ENCODE measurements around the gene PCP2. TPM values are rescaled to one million over a fixed set of nuclear protein-coding genes. Genes with fewer than 3 reads are reported as not detected.

The PCP2 gene
- total and polyA plus RNA-seq, 2 of the 13 experiments (the other 11 are each of a cell fraction or from before 2014, with no cell fraction given): 0.62 TPM; not detected in 1

DNA sequence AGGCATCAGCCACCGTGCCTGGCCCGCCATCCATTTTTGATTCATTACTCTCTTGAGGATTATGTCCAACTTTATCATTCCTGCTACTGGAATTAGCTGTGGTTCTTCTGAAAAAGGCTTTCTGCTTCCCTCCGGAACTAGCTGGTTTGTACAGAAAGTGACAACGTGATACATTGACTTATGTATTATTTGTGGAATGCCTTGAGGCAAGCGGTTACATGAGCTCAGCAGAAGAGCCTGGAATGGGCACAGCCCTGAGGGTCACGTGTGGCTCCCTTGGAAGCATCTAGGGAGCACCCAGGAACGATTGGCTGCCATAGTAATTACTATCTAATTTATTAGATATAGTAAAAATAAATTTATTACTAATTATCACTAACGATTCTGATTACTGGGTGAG is 20.9 kb upstream of the PCP2 start:
- Histone ChIP-seq H2AFZ (ENCODE audit: low read length) (no peak overlapping the region), H3K4me1 (ENCODE audit: insufficient read depth, low read length) (peaks cover 21% of the 10 kb centered on the region), H4K20me1 (ENCODE audit: insufficient read depth, low read length) (no peaks in the 10 kb centered on the region), H3K9me3 (ENCODE audit: low read length) (no peaks in the 10 kb centered on the region), H3K27ac (ENCODE audit: extremely low read length, insufficient read depth, low read length) (no peak overlapping the region), H3K36me3 (replicated peaks in 1 of 2; ENCODE audit: control insufficient read depth in 1 of 2, insufficient read depth in 2 of 2, low read length in 2 of 2) (no peaks in the 10 kb centered on the region), H3K79me2 (ENCODE audit: insufficient read depth, low read length) (no peaks in the 10 kb centered on the region), H3K4me3 (replicated peaks in 1 of 3; ENCODE audit: insufficient read depth in 1 of 3, low read depth in 2 of 3, low read length in 3 of 3) (no peak overlapping the region), H3K4me2 (ENCODE audit: low read depth, low read length) (no peak overlapping the region), H3K27me3 (ENCODE audit: control insufficient read depth in 1 of 2, insufficient read depth in 2 of 2, low read length in 2 of 2) (no peaks in the 10 kb centered on the region; a peak in 1 of 5 replicates), H3K9ac (ENCODE audit: insufficient read depth, low read depth, low read length) (no peak overlapping the region)
- POLR2A ChIA-PET: no interaction called here
- ATAC-seq (no peak), FAIRE-seq (no peak), DNase-seq (ENCODE audit: low spot score) (no peak)
- BruUV-seq (replicated peaks): no TSS peak
- intact Hi-C loops (cut with micrococcal nuclease; ENCODE audit: unreplicated experiment) (no loop called here), in situ Hi-C loops (cut with HindIII; ENCODE audit: extremely low pct_ligation_motif_present, low pct_unique_long_range_greater_than_20kb) (no loop called here)
- CTCF ChIA-PET (ENCODE audit: low intra/inter-chr PET ratio, low total read pairs): no interaction called here
- TF ChIP-seq HOXA7 (CRISPR knock-in tag; IDR thresholded peaks at IDR 0.05) (no peak), YEATS2 (CRISPR knock-in tag; IDR thresholded peaks at IDR 0.05; ENCODE audit: borderline replicate concordance) (no peak), DR1 (CRISPR knock-in tag; IDR thresholded peaks at IDR 0.05) (no peak), ELF4 (CRISPR knock-in tag; IDR thresholded peaks at IDR 0.05; ENCODE audit: borderline replicate concordance) (no peak), MEF2D (CRISPR knock-in tag; IDR thresholded peaks at IDR 0.05) (no peak), POLR2A (IDR thresholded peaks at IDR 0.05; ENCODE audit: insufficient read depth in 1 of 2, low read depth in 2 of 2, low read length in 2 of 2) (no peak)
- TF ChIP-seq, protein P1, sequence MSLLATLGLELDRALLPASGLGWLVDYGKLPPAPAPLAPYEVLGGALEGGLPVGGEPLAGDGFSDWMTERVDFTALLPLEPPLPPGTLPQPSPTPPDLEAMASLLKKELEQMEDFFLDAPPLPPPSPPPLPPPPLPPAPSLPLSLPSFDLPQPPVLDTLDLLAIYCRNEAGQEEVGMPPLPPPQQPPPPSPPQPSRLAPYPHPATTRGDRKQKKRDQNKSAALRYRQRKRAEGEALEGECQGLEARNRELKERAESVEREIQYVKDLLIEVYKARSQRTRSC (CRISPR knock-in tag; IDR thresholded peaks at IDR 0.05; ENCODE audit: low read depth): no peak
- TF ChIP-seq, protein P2, sequence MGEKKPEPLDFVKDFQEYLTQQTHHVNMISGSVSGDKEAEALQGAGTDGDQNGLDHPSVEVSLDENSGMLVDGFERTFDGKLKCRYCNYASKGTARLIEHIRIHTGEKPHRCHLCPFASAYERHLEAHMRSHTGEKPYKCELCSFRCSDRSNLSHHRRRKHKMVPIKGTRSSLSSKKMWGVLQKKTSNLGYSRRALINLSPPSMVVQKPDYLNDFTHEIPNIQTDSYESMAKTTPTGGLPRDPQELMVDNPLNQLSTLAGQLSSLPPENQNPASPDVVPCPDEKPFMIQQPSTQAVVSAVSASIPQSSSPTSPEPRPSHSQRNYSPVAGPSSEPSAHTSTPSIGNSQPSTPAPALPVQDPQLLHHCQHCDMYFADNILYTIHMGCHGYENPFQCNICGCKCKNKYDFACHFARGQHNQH (CRISPR knock-in tag; IDR thresholded peaks at IDR 0.05): no peak
- WGBS (ENCODE audit: low lambda C conversion rate): 34% methylated on average over 8 of the region's 8 CpGs
